Keratinocyte (primary cell): Measurements from ENCODE around the gene LCORL. TPM values are rescaled to one million over a fixed set of nuclear protein-coding genes. Genes with fewer than 3 reads are reported as not detected.

Source experiments
- DNase-seq: peaks from one replicate; pipeline ENCODE4 v3.0.0-alpha.2; 2011; ENCODE audit warnings: low read depth, missing footprints, low spot score
- FAIRE-seq: peaks from 2 replicates; lab custom pipeline; 2011; peaks lifted over from hg19 to GRCh38; lab: Jason Lieb, UNC
- H2AFZ ChIP-seq: 2 replicates; pipeline ENCODE4 v1.6.0; 2012; ENCODE audit warnings: low read length, control low read depth, inconsistent platforms; ENCODE audit not compliant: control insufficient read depth
- H3K27ac ChIP-seq: 2 replicates; pipeline ENCODE4 v1.5.1; 2011; ENCODE audit warnings: low read length; ENCODE audit not compliant: control insufficient read depth, insufficient read depth
- H3K27me3 ChIP-seq: 3 replicates; pipeline ENCODE4 v1.6.0; 2011; ENCODE audit warnings: low read length; ENCODE audit not compliant: control insufficient read depth, insufficient read depth; ENCODE audit errors: extremely low read depth
- H3K36me3 ChIP-seq, 2 experiments: 2 replicates in 1 of 2; 3 replicates in 1 of 2; pipeline ENCODE4 v1.5.1; 2011; ENCODE audit warnings: low read length in 2 of 2, mild to moderate bottlenecking in 1 of 2; ENCODE audit not compliant: control insufficient read depth in 2 of 2, insufficient read depth in 2 of 2; ENCODE audit errors: extremely low read depth in 1 of 2
- H3K4me1 ChIP-seq: 3 replicates; pipeline ENCODE4 v1.5.1; 2011; ENCODE audit warnings: low read length; ENCODE audit not compliant: control insufficient read depth, insufficient read depth; ENCODE audit errors: extremely low read depth
- H3K4me2 ChIP-seq: 3 replicates; pipeline ENCODE4 v1.6.0; 2011; ENCODE audit warnings: low read depth, low read length; ENCODE audit not compliant: control insufficient read depth, insufficient read depth; ENCODE audit errors: extremely low read depth
- H3K4me3 ChIP-seq, 3 experiments: fragments of 200-600 bp in 1 of 3; sonication (generic) in 1 of 3; 2 replicates in 2 of 3; 3 replicates in 1 of 3; pipeline ENCODE4 v1.5.1; 2011 to 2016; ENCODE audit warnings: low read length in 3 of 3, mild to moderate bottlenecking in 3 of 3, control low read depth in 2 of 3, inconsistent platforms in 1 of 3, low read depth in 1 of 3, mixed read lengths in 1 of 3, mixed run types in 1 of 3, moderate library complexity in 1 of 3; ENCODE audit not compliant: control insufficient read depth in 2 of 3, insufficient read depth in 2 of 3; ENCODE audit errors: extremely low read depth in 1 of 3
- H3K79me2 ChIP-seq: 2 replicates; pipeline ENCODE4 v1.6.0; 2012; ENCODE audit warnings: low read length; ENCODE audit not compliant: control insufficient read depth, insufficient read depth
- H3K9ac ChIP-seq: 3 replicates; pipeline ENCODE4 v1.6.0; 2011; ENCODE audit warnings: low read length; ENCODE audit not compliant: control insufficient read depth, insufficient read depth; ENCODE audit errors: extremely low read depth
- H3K9me1 ChIP-seq: 3 replicates; pipeline ENCODE4 v1.6.0; 2011; ENCODE audit warnings: low read length; ENCODE audit not compliant: control insufficient read depth, insufficient read depth; ENCODE audit errors: extremely low read depth
- H3K9me3 ChIP-seq: 2 replicates; pipeline ENCODE4 v1.5.1; 2012; ENCODE audit warnings: low read depth, low read length; ENCODE audit not compliant: control insufficient read depth
- H4K20me1 ChIP-seq: 3 replicates; pipeline ENCODE4 v1.6.0; 2011; ENCODE audit warnings: low read length; ENCODE audit not compliant: control insufficient read depth, insufficient read depth; ENCODE audit errors: extremely low read depth
- CTCF ChIP-seq, 3 experiments: IDR thresholded peaks in 1 of 3; conservative IDR thresholded peaks in 1 of 3; optimal IDR thresholded peaks in 1 of 3; 2 replicates in 2 of 3; 3 replicates in 1 of 3; pipeline versions ENCODE3 to v1.5.1; 2011; ENCODE audit warnings: low read length in 3 of 3, mild to moderate bottlenecking in 3 of 3, moderate library complexity in 2 of 3, control low read depth in 1 of 3, inconsistent platforms in 1 of 3; ENCODE audit not compliant: insufficient read depth in 2 of 3; ENCODE audit errors: extremely low read depth in 1 of 3
- EZH2 ChIP-seq: IDR thresholded peaks from one replicate; pipeline ENCODE4 v1.6.1; 2012; ENCODE audit warnings: inconsistent platforms, mild to moderate bottlenecking, low read length, moderate library complexity
- dilution Hi-C: fragments of 300-500 bp; cut with MboI; formaldehyde crosslinking; loops from one replicate; pipeline ENCODE4 v1.7.0; 2020; ENCODE audit warnings: low sequenced_read_pairs; ENCODE audit not compliant: extremely low pct_ligation_motif_present
- polyA plus RNA-seq, 5 experiments: library from polyadenylated mRNA; depleted of rRNA in 3 of 5; stranded (reverse) in 3 of 5; stranded (forward) in 1 of 5; unstranded in 1 of 5; fragments of >200 nt; gene quantifications; 1 replicate in 1 of 5; 2 replicates in 3 of 5; 3 replicates in 1 of 5; pipeline versions ENCODE4 v1.2.1 to v1.2.3, GENCODE V29; 2011 to 2012; ENCODE audit warnings: missing spikeins in 2 of 5, low read depth in 1 of 5, low replicate concordance in 1 of 5

Gene LCORL
- polyA plus RNA-seq, 1 donor (not counting 4 experiments of a cell fraction or from before 2014, with no cell fraction given): 3.3 TPM

GRCh38 chr4:17921451-17921850, 100.1 kb downstream of the LCORL start:
- H3K4me2 ChIP-seq: no peak overlapping the region
- H3K79me2 ChIP-seq: no peaks in the 10 kb centered on the region
- no peak for TF ChIP-seq EZH2
- TF ChIP-seq CTCF (optimal IDR thresholded peaks at IDR 0.05 in 1 of 3, IDR thresholded peaks at IDR 0.05 in 1 of 3, conservative IDR thresholded peaks at IDR 0.05 in 1 of 3; ENCODE audit: extremely low read depth in 1 of 3, insufficient read depth in 2 of 3, low read length in 3 of 3): no peak
- H3K9me3 ChIP-seq: no peaks in the 10 kb centered on the region
- H3K9me1 ChIP-seq: no peaks in the 10 kb centered on the region
- FAIRE-seq (no peak), DNase-seq (no peak)
- dilution Hi-C loops: no loop called here
- H3K27ac ChIP-seq: no peak overlapping the region
- H3K27me3 ChIP-seq: no peaks in the 10 kb centered on the region
- H3K9ac ChIP-seq: no peak overlapping the region
- no peaks in the 10 kb centered on the region for H3K36me3 ChIP-seq
- H2AFZ ChIP-seq: no peak overlapping the region
- no peaks in the 10 kb centered on the region for H3K4me1 ChIP-seq
- no peak overlapping the region for H3K4me3 ChIP-seq
- no peaks in the 10 kb centered on the region for H4K20me1 ChIP-seq

- Histone ChIP-seq H3K9me3 (no peaks in the 10 kb centered on the region), H3K27ac (no peak overlapping the region), H3K4me1 (no peaks in the 10 kb centered on the region), H3K9me1 (no peaks in the 10 kb centered on the region), H4K20me1 (no peaks in the 10 kb centered on the region), H3K4me2 (no peak overlapping the region), H2AFZ (no peak overlapping the region), H3K27me3 (no peaks in the 10 kb centered on the region), H3K9ac (no peak overlapping the region), H3K36me3 (no peaks in the 10 kb centered on the region), H3K4me3 (no peak overlapping the region), H3K79me2 (no peaks in the 10 kb centered on the region)
- TF ChIP-seq EZH2 (no peak), CTCF (optimal IDR thresholded peaks at IDR 0.05 in 1 of 3, IDR thresholded peaks at IDR 0.05 in 1 of 3, conservative IDR thresholded peaks at IDR 0.05 in 1 of 3; ENCODE audit: extremely low read depth in 1 of 3, insufficient read depth in 2 of 3, low read length in 3 of 3) (no peak)
- FAIRE-seq: no peak
- no peak for DNase-seq
- dilution Hi-C loops: no loop called here
These were observed 100.9 kb downstream of the LCORL start for GRCh38 chr4:17920681-17921080.
